Activated CD8-positive, alpha-beta T cell treated with anti-CD3 and anti-CD28 coated beads, Interleukin-2, amount 10 ng/mL, durations not matched to agents 7 days and 5 days (primary cell): ENCODE results near the gene KCP. TPM values are rescaled to one million over a fixed set of nuclear protein-coding genes. Genes with fewer than 3 reads are reported as not detected.
"Not testable (repeated sequence)": the region's sequence is repeated elsewhere in the genome, so short reads cannot be mapped to it uniquely, and the experiment has no call there.

Experiments used
- ATAC-seq: fragments of 150-1000 bp; cut with Tn5 transposase; one replicate; pipeline ENCODE4 v1.10.0; 2021; ENCODE audit warnings: moderate library complexity
- CTCF ChIA-PET: fragments of 350-600 bp; sonication (Branson Sonifier 250); formaldehyde crosslinking; loops from one replicate; lab custom pipeline; 2021; ENCODE audit warnings: antibody characterized with exemption; lab: Charles Lee
- POLR2A ChIA-PET: fragments of 350-600 bp; sonication (Branson Sonifier 250); formaldehyde crosslinking; loops from one replicate; lab custom pipeline; 2021; ENCODE audit warnings: antibody characterized with exemption; lab: Charles Lee
- DNase-seq: peaks from one replicate; pipeline ENCODE4 v3.0.0-alpha.2; 2020
- H3K27ac Mint-ChIP-seq: one replicate; pipeline ENCODE4 v1.8.0; 2021; ENCODE audit warnings: mild to moderate bottlenecking, mixed read lengths
- H3K27me3 Mint-ChIP-seq: one replicate; pipeline ENCODE4 v1.8.0; 2021; ENCODE audit warnings: low read depth, mixed read lengths
- H3K36me3 Mint-ChIP-seq: one replicate; pipeline ENCODE4 v1.8.0; 2021; ENCODE audit warnings: low read depth, mixed read lengths
- H3K4me1 Mint-ChIP-seq: one replicate; pipeline ENCODE4 v1.8.0; 2021; ENCODE audit warnings: low read depth, mixed read lengths
- H3K4me3 Mint-ChIP-seq: one replicate; pipeline ENCODE4 v1.8.0; 2021; ENCODE audit warnings: mild to moderate bottlenecking, mixed read lengths
- H3K9me3 Mint-ChIP-seq: one replicate; pipeline ENCODE4 v1.8.0; 2022; ENCODE audit warnings: mixed read lengths; ENCODE audit not compliant: insufficient read depth
- total RNA-seq, 2 experiments: library from RNA; stranded (reverse); gene quantifications; one replicate each; pipeline ENCODE4 v1.2.3, GENCODE V29; 2021

The KCP gene
- total RNA-seq, 2 experiments from 2014 or later, result 0.21 TPM; not detected in 1

DNA sequence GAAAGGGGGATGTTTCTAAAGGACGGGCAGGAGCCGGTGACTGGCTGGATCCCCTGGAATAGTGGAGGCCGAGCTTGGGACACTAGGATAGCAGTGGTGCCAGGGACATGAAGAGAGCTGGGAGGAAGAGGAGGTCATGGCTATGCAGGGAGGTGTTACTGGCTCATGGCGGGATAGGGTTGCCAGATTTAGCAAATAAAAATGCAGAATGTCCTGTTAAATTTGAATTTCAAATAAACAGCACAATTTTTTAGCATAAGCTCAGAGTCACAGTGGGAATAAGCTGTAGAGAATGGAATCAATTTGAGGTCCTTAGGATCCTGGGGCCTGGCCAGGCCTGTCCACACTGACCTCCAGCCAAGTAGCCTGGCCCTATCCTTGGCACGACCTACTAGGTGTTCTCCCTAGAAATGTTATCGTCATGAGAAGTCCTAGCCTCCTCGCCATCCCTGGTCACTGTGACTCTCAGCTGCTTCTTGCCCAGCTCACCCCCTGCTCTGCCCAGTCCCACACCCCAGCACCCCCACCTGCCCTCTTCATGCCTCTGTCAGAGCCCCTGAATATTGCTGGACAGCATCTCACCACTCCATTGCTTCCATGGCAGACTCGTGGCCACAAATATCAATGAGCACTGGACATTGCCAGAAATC, 7.6 kb upstream of the KCP start:
- ATAC-seq (no peak), DNase-seq (no peak)
- H3K36me3 Mint-ChIP-seq, result no peaks in the 10 kb centered on the region
- H3K27ac Mint-ChIP-seq, result no peak overlapping the region
- POLR2A ChIA-PET, result no interaction called here
- CTCF ChIA-PET, result no interaction called here
- no peaks in the 10 kb centered on the region for H3K9me3 Mint-ChIP-seq
- peaks cover 4% of the 10 kb centered on the region for H3K4me1 Mint-ChIP-seq
- no peak overlapping the region for H3K4me3 Mint-ChIP-seq
- peaks cover 52% of the 10 kb centered on the region for H3K27me3 Mint-ChIP-seq

DNA sequence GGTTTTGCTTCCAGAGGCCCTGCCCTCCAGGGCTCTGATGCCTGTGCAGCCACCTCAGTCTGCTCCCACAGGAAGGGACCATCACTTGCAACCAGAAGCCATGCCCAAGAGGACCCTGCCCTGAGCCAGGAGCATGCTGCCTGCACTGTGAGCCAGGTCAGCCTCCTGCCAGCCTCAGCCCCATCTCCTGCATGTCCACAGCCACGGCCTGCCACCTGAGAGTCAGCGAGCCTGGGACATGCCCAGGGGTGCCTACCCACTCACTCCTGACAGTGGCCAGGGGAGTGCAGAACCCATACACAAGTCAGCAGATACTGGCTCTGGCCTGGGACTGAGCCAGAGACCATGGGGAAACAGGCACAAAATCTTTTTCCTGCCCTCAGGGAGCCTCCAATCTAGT, 6.6 kb upstream of the KCP start:
- POLR2A ChIA-PET, result no interaction called here
- no peak overlapping the region for H3K27ac Mint-ChIP-seq

GRCh38 chr7:128916643-128916915, 6.1 kb upstream of the KCP start:
- Mint-ChIP-seq H3K27ac (no peak overlapping the region), H3K9me3 (no peaks in the 10 kb centered on the region), H3K27me3 (peaks cover 57% of the 10 kb centered on the region), H3K4me3 (no peak overlapping the region), H3K4me1 (peaks cover 4% of the 10 kb centered on the region), H3K36me3 (no peaks in the 10 kb centered on the region)
- ChIA-PET POLR2A (no interaction called here), CTCF (no interaction called here)
- ATAC-seq (no peak), DNase-seq (no peak)

More for the DNA sequence above, 6.6 kb upstream of the KCP start:
- CTCF ChIA-PET, result no interaction called here
- ATAC-seq (no peak), DNase-seq (no peak)
- peaks cover 4% of the 10 kb centered on the region for H3K4me1 Mint-ChIP-seq
- H3K9me3 Mint-ChIP-seq, result no peaks in the 10 kb centered on the region
- peaks cover 52% of the 10 kb centered on the region for H3K27me3 Mint-ChIP-seq
- H3K36me3 Mint-ChIP-seq, result no peaks in the 10 kb centered on the region
- no peak overlapping the region for H3K4me3 Mint-ChIP-seq

GRCh38 chr7:128915841-128916642, 5.5 kb upstream of the KCP start:
- Mint-ChIP-seq H3K4me3 (no peak overlapping the region), H3K27ac (no peak overlapping the region), H3K27me3 (peaks cover 57% of the 10 kb centered on the region), H3K9me3 (no peaks in the 10 kb centered on the region), H3K4me1 (peaks cover 4% of the 10 kb centered on the region), H3K36me3 (no peaks in the 10 kb centered on the region)
- ChIA-PET CTCF (no interaction called here), POLR2A (no interaction called here)
- DNase-seq, result no peak
- no peak for ATAC-seq

GRCh38 chr7:128915271-128915819, 4.8 kb upstream of the KCP start:
- Mint-ChIP-seq H3K27me3 (peaks cover 54% of the 10 kb centered on the region), H3K4me1 (peaks cover 4% of the 10 kb centered on the region), H3K9me3 (no peaks in the 10 kb centered on the region), H3K4me3 (no peak overlapping the region), H3K36me3 (no peaks in the 10 kb centered on the region), H3K27ac (no peak overlapping the region)
- ChIA-PET POLR2A (no interaction called here), CTCF (no interaction called here)
- no peak for ATAC-seq
- DNase-seq, result no peak

- Mint-ChIP-seq H3K36me3 (no peaks in the 10 kb centered on the region), H3K4me3 (no peak overlapping the region), H3K27ac (no peak overlapping the region), H3K9me3 (no peaks in the 10 kb centered on the region), H3K27me3 (peaks cover 54% of the 10 kb centered on the region), H3K4me1 (peaks cover 4% of the 10 kb centered on the region)
- DNase-seq (no peak), ATAC-seq (no peak)
- CTCF ChIA-PET, result no interaction called here
- POLR2A ChIA-PET, result no interaction called here
Observed at GRCh38 chr7:128914566-128915151, 4.2 kb upstream of the KCP start.

- ChIA-PET POLR2A (no interaction called here), CTCF (no interaction called here)
- Mint-ChIP-seq H3K4me1 (peaks cover 4% of the 10 kb centered on the region), H3K27ac (no peak overlapping the region), H3K9me3 (no peaks in the 10 kb centered on the region), H3K4me3 (no peak overlapping the region), H3K27me3 (peaks cover 56% of the 10 kb centered on the region), H3K36me3 (no peaks in the 10 kb centered on the region)
- DNase-seq, result no peak
- ATAC-seq, result no peak
Observed at GRCh38 chr7:128913870-128914565, 3.5 kb upstream of the KCP start.

DNA sequence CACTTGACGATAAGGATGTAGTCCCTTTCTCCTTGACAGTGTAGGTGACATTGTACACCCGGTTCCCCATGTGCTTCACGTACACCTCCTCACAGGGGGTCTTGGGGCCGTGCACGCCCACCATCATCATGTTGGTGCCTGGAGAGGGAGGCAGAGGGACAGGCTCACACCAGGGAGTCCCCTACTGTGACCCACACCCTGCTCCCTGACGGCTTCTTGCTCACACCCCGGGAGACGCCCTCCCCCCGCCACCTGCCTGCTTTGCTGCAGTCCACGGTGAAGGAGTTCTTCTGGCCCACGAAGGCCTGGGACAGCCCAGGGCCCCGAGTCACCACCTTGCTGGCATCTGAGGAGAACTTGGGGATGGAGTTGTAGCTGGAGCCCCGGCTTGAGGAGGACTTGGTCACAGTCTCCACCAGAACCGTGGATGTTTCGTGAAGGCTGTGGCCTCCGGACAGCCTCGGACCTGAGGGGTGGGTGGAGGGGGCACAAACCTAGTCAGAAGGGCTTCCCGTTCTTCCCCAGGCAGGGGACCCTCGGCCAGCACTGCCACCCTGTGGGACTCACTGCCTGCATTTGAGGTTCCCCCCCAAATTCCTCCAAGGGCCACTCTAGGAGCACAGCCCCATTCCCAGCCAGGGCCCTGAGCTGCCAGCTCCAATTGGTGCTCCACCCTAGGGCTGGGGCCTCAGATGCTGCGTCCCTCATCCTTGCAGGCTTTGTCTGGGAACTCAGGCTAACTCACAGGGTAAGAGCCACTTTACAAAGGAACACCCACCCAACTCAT, 2.4 kb upstream of the KCP start:
- H3K36me3 Mint-ChIP-seq, H3K27ac Mint-ChIP-seq, H3K4me1 Mint-ChIP-seq, H3K4me3 Mint-ChIP-seq, CTCF ChIA-PET, POLR2A ChIA-PET, H3K9me3 Mint-ChIP-seq, ATAC-seq, DNase-seq: not testable (repeated sequence)
- H3K27me3 Mint-ChIP-seq, result peaks cover 57% of the 10 kb centered on the region

DNA sequence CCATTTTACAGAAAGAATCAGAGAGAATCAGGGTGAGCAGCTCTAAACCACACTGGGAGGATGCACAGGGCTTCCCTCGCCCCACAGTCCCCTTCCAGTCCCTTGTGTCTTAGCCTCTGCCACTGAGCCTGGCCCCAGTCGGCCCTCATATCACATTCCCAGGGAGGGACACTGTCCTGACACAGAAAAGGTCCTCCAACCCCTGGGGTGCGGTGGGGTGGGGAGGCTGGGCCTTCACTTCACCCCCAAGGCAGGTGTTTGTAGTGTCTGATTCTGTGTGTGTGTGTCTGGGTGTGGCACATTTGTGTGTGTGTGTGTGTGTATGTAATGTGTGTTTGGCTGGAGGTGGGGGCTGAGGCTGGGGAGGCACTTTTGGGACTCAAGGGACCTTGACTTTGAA, 1.8 kb upstream of the KCP start:
- DNase-seq (no peak), ATAC-seq (no peak)
- CTCF ChIA-PET, result interaction anchor here (2.4 kb wide), 1 partner anchor 179 kb away, joined by 6 read pairs; no protein-coding TSS in a partner anchor
- Mint-ChIP-seq H3K27me3 (peaks cover 55% of the 10 kb centered on the region), H3K4me1 (peaks cover 4% of the 10 kb centered on the region), H3K9me3 (no peaks in the 10 kb centered on the region), H3K27ac (no peak overlapping the region), H3K36me3 (no peaks in the 10 kb centered on the region), H3K4me3 (no peak overlapping the region)
- POLR2A ChIA-PET, result no interaction called here

GRCh38 chr7:128911423-128912031, 1.0 kb upstream of the KCP start:
- H3K4me3 Mint-ChIP-seq, result no peak overlapping the region
- no peaks in the 10 kb centered on the region for H3K9me3 Mint-ChIP-seq
- H3K36me3 Mint-ChIP-seq, result no peaks in the 10 kb centered on the region
- CTCF ChIA-PET, result interaction anchor here (2.4 kb wide), 1 partner anchor 180 kb away, joined by 6 read pairs; no protein-coding TSS in a partner anchor
- DNase-seq, result no peak
- no peak for ATAC-seq
- H3K27me3 Mint-ChIP-seq, result peaks cover 48% of the 10 kb centered on the region
- H3K27ac Mint-ChIP-seq, result no peak overlapping the region
- POLR2A ChIA-PET, result interaction anchor here (0.7 kb wide), 1 partner anchor 143 kb away, joined by 3 read pairs; no protein-coding TSS in a partner anchor
- peaks cover 4% of the 10 kb centered on the region for H3K4me1 Mint-ChIP-seq
